HEK293 (cell line): Measurements from ENCODE around the gene DSC1.

Experiments used
- KLF10 ChIP-seq: fragments of 450-650 bp; IDR thresholded peaks from 2 replicates; pipeline ENCODE4 v1.5.1; 2018; ENCODE audit warnings: missing biosample characterization, mild to moderate bottlenecking, missing genetic modification characterization
- OSR2 ChIP-seq: fragments of 450-650 bp; formaldehyde crosslinking; IDR thresholded peaks from 2 replicates; pipeline ENCODE4 v1.5.1; 2016; ENCODE audit warnings: missing biosample characterization, missing genetic modification characterization
- ZFP3 ChIP-seq: fragments of 450-650 bp; formaldehyde crosslinking; IDR thresholded peaks from 2 replicates; pipeline ENCODE4 v1.5.1; 2016; ENCODE audit warnings: low read depth, missing biosample characterization, missing genetic modification characterization
- ZFP41 ChIP-seq: fragments of 450-650 bp; formaldehyde crosslinking; IDR thresholded peaks from 2 replicates; pipeline ENCODE4 v1.5.1; 2016; ENCODE audit warnings: missing biosample characterization, missing genetic modification characterization, borderline replicate concordance
- ZNF121 ChIP-seq: fragments of 450-650 bp; formaldehyde crosslinking; IDR thresholded peaks from 2 replicates; pipeline ENCODE4 v1.5.1; 2016; ENCODE audit warnings: missing biosample characterization, missing genetic modification characterization
- ZNF248 ChIP-seq: fragments of 450-650 bp; formaldehyde crosslinking; IDR thresholded peaks from 2 replicates; pipeline ENCODE4 v1.5.1; 2017; ENCODE audit warnings: missing biosample characterization, missing genetic modification characterization
- ZNF311 ChIP-seq: fragments of 450-650 bp; formaldehyde crosslinking; IDR thresholded peaks from 2 replicates; pipeline ENCODE4 v1.5.1; 2017; ENCODE audit warnings: missing biosample characterization, missing genetic modification characterization, borderline replicate concordance
- ZNF549 ChIP-seq: fragments of 450-650 bp; IDR thresholded peaks from 2 replicates; pipeline ENCODE4 v1.5.1; 2018; ENCODE audit warnings: missing biosample characterization, missing genetic modification characterization, mild to moderate bottlenecking, inconsistent platforms, moderate library complexity
- ZNF555 ChIP-seq: fragments of 450-650 bp; formaldehyde crosslinking; conservative IDR thresholded peaks from 2 replicates; pipeline ENCODE4 v1.5.1; 2017; ENCODE audit warnings: missing biosample characterization, mild to moderate bottlenecking, missing genetic modification characterization, inconsistent platforms
- ZNF701 ChIP-seq: fragments of 450-650 bp; formaldehyde crosslinking; IDR thresholded peaks from 2 replicates; pipeline ENCODE4 v1.5.1; 2016; ENCODE audit warnings: missing biosample characterization, missing genetic modification characterization
- ZNF776 ChIP-seq: fragments of 450-650 bp; formaldehyde crosslinking; IDR thresholded peaks from 2 replicates; pipeline ENCODE4 v1.5.0; 2017; ENCODE audit warnings: missing biosample characterization, missing genetic modification characterization, borderline replicate concordance
- ZNF792 ChIP-seq: fragments of 450-650 bp; formaldehyde crosslinking; IDR thresholded peaks from 2 replicates; pipeline ENCODE4 v1.5.1; 2016; ENCODE audit warnings: missing biosample characterization, missing genetic modification characterization
- TF ChIP-seq, protein P1 (sequence below): fragments of 450-650 bp; formaldehyde crosslinking; IDR thresholded peaks from 2 replicates; pipeline ENCODE4 v1.5.1; 2016; ENCODE audit warnings: missing biosample characterization, missing genetic modification characterization
- TF ChIP-seq, protein P2 (sequence below): fragments of 450-650 bp; formaldehyde crosslinking; IDR thresholded peaks from 2 replicates; pipeline ENCODE4 v1.5.1; 2017; ENCODE audit warnings: missing biosample characterization, missing genetic modification characterization
- TF ChIP-seq, protein P3 (sequence below): fragments of 450-650 bp; formaldehyde crosslinking; IDR thresholded peaks from 2 replicates; pipeline ENCODE4 v1.5.1; 2017; ENCODE audit warnings: missing biosample characterization, missing genetic modification characterization
- TF ChIP-seq, protein P4 (sequence below): fragments of 450-650 bp; formaldehyde crosslinking; IDR thresholded peaks from 2 replicates; pipeline ENCODE4 v1.5.1; 2016; ENCODE audit warnings: missing biosample characterization, missing genetic modification characterization
- TF ChIP-seq, protein P5 (sequence below): fragments of 450-650 bp; formaldehyde crosslinking; IDR thresholded peaks from 2 replicates; pipeline ENCODE4 v1.5.0; 2017; ENCODE audit warnings: missing biosample characterization, missing genetic modification characterization, borderline replicate concordance
- TF ChIP-seq, protein P6 (sequence below): fragments of 450-650 bp; formaldehyde crosslinking; IDR thresholded peaks from 2 replicates; pipeline ENCODE4 v1.5.1; 2017; ENCODE audit warnings: missing biosample characterization, missing genetic modification characterization
- TF ChIP-seq, protein P7 (sequence below): sonication (generic); formaldehyde crosslinking; IDR thresholded peaks from 2 replicates; pipeline ENCODE4 v1.8.1; 2022; ENCODE audit warnings: mild to moderate bottlenecking, moderate library complexity, missing genetic modification reagents
- TF ChIP-seq, protein P8 (sequence below): fragments of 450-650 bp; formaldehyde crosslinking; IDR thresholded peaks from 2 replicates; pipeline ENCODE4 v1.5.1; 2017; ENCODE audit warnings: missing biosample characterization, missing genetic modification characterization

Gene DSC1

DNA sequence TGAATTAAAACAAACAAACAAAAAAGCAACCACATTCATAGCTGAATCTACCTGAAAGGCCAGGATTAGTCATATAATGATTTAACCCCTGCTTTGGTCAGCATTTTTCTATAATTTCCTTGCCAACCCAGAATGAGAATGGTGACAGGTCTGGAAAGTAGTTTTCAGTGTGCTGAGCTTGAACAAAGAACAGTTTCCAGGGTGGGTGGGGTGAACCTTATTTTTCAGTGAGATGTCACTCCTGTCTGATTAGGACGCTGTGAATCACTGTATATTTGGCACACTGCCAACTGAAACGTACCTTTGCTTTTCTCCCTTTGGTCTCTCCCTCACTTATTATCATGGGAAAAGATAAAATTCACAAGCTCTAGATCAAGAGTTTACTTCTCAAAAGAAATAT is 35.0 kb upstream of the DSC1 start (continued):
- TF ChIP-seq, protein P1, sequence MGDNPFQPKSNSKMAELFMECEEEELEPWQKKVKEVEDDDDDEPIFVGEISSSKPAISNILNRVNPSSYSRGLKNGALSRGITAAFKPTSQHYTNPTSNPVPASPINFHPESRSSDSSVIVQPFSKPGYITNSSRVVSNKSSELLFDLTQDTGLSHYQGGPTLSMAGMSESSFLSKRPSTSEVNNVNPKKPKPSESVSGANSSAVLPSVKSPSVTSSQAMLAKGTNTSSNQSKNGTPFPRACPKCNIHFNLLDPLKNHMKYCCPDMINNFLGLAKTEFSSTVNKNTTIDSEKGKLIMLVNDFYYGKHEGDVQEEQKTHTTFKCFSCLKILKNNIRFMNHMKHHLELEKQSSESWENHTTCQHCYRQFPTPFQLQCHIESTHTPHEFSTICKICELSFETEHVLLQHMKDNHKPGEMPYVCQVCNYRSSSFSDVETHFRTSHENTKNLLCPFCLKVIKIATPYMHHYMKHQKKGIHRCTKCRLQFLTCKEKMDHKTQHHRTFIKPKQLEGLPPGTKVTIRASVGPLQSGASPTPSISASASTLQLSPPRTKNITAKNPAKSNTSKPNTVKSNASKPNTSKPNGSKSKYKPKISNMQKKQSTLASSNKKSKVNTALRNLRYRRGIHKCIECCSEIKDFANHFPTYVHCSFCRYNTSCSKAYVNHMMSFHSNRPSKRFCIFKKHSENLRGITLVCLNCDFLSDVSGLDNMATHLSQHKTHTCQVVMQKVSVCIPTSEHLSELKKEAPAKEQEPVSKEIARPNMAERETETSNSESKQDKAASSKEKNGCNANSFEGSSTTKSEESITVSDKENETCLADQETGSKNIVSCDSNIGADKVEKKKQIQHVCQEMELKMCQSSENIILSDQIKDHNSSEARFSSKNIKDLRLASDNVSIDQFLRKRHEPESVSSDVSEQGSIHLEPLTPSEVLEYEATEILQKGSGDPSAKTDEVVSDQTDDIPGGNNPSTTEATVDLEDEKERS, result no peak
- TF ChIP-seq, protein P2, sequence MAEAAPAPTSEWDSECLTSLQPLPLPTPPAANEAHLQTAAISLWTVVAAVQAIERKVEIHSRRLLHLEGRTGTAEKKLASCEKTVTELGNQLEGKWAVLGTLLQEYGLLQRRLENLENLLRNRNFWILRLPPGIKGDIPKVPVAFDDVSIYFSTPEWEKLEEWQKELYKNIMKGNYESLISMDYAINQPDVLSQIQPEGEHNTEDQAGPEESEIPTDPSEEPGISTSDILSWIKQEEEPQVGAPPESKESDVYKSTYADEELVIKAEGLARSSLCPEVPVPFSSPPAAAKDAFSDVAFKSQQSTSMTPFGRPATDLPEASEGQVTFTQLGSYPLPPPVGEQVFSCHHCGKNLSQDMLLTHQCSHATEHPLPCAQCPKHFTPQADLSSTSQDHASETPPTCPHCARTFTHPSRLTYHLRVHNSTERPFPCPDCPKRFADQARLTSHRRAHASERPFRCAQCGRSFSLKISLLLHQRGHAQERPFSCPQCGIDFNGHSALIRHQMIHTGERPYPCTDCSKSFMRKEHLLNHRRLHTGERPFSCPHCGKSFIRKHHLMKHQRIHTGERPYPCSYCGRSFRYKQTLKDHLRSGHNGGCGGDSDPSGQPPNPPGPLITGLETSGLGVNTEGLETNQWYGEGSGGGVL (tag by site-specific recombination), result no peak
- no peak for TF ChIP-seq ZNF311 (tag by site-specific recombination)
- TF ChIP-seq ZNF555 (tag by site-specific recombination), result no peak
- no peak for TF ChIP-seq ZFP41
- no peak for TF ChIP-seq ZNF701
- no peak for TF ChIP-seq ZNF248 (tag by site-specific recombination)
- TF ChIP-seq KLF10 (tag by site-specific recombination), result peak; percentile 64; the same call in 1 of the 2 replicates
- TF ChIP-seq ZNF121 (tag by site-specific recombination), result no peak
- TF ChIP-seq, protein P3, sequence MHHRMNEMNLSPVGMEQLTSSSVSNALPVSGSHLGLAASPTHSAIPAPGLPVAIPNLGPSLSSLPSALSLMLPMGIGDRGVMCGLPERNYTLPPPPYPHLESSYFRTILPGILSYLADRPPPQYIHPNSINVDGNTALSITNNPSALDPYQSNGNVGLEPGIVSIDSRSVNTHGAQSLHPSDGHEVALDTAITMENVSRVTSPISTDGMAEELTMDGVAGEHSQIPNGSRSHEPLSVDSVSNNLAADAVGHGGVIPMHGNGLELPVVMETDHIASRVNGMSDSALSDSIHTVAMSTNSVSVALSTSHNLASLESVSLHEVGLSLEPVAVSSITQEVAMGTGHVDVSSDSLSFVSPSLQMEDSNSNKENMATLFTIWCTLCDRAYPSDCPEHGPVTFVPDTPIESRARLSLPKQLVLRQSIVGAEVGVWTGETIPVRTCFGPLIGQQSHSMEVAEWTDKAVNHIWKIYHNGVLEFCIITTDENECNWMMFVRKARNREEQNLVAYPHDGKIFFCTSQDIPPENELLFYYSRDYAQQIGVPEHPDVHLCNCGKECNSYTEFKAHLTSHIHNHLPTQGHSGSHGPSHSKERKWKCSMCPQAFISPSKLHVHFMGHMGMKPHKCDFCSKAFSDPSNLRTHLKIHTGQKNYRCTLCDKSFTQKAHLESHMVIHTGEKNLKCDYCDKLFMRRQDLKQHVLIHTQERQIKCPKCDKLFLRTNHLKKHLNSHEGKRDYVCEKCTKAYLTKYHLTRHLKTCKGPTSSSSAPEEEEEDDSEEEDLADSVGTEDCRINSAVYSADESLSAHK (tag by site-specific recombination), result peak; percentile 99
- TF ChIP-seq ZFP3 (tag by site-specific recombination), result no peak
- TF ChIP-seq, protein P4, sequence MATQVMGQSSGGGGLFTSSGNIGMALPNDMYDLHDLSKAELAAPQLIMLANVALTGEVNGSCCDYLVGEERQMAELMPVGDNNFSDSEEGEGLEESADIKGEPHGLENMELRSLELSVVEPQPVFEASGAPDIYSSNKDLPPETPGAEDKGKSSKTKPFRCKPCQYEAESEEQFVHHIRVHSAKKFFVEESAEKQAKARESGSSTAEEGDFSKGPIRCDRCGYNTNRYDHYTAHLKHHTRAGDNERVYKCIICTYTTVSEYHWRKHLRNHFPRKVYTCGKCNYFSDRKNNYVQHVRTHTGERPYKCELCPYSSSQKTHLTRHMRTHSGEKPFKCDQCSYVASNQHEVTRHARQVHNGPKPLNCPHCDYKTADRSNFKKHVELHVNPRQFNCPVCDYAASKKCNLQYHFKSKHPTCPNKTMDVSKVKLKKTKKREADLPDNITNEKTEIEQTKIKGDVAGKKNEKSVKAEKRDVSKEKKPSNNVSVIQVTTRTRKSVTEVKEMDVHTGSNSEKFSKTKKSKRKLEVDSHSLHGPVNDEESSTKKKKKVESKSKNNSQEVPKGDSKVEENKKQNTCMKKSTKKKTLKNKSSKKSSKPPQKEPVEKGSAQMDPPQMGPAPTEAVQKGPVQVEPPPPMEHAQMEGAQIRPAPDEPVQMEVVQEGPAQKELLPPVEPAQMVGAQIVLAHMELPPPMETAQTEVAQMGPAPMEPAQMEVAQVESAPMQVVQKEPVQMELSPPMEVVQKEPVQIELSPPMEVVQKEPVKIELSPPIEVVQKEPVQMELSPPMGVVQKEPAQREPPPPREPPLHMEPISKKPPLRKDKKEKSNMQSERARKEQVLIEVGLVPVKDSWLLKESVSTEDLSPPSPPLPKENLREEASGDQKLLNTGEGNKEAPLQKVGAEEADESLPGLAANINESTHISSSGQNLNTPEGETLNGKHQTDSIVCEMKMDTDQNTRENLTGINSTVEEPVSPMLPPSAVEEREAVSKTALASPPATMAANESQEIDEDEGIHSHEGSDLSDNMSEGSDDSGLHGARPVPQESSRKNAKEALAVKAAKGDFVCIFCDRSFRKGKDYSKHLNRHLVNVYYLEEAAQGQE (tag by site-specific recombination), result no peak
- TF ChIP-seq, protein P5, sequence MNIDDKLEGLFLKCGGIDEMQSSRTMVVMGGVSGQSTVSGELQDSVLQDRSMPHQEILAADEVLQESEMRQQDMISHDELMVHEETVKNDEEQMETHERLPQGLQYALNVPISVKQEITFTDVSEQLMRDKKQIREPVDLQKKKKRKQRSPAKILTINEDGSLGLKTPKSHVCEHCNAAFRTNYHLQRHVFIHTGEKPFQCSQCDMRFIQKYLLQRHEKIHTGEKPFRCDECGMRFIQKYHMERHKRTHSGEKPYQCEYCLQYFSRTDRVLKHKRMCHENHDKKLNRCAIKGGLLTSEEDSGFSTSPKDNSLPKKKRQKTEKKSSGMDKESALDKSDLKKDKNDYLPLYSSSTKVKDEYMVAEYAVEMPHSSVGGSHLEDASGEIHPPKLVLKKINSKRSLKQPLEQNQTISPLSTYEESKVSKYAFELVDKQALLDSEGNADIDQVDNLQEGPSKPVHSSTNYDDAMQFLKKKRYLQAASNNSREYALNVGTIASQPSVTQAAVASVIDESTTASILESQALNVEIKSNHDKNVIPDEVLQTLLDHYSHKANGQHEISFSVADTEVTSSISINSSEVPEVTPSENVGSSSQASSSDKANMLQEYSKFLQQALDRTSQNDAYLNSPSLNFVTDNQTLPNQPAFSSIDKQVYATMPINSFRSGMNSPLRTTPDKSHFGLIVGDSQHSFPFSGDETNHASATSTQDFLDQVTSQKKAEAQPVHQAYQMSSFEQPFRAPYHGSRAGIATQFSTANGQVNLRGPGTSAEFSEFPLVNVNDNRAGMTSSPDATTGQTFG (tag by site-specific recombination), result no peak
- TF ChIP-seq, protein P6, sequence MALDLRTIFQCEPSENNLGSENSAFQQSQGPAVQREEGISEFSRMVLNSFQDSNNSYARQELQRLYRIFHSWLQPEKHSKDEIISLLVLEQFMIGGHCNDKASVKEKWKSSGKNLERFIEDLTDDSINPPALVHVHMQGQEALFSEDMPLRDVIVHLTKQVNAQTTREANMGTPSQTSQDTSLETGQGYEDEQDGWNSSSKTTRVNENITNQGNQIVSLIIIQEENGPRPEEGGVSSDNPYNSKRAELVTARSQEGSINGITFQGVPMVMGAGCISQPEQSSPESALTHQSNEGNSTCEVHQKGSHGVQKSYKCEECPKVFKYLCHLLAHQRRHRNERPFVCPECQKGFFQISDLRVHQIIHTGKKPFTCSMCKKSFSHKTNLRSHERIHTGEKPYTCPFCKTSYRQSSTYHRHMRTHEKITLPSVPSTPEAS, result no peak
- TF ChIP-seq, protein P7, sequence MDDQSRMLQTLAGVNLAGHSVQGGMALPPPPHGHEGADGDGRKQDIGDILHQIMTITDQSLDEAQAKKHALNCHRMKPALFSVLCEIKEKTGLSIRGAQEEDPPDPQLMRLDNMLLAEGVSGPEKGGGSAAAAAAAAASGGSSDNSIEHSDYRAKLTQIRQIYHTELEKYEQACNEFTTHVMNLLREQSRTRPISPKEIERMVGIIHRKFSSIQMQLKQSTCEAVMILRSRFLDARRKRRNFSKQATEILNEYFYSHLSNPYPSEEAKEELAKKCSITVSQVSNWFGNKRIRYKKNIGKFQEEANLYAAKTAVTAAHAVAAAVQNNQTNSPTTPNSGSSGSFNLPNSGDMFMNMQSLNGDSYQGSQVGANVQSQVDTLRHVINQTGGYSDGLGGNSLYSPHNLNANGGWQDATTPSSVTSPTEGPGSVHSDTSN, result no peak
- TF ChIP-seq ZNF792 (tag by site-specific recombination), result no peak
- TF ChIP-seq, protein P8, sequence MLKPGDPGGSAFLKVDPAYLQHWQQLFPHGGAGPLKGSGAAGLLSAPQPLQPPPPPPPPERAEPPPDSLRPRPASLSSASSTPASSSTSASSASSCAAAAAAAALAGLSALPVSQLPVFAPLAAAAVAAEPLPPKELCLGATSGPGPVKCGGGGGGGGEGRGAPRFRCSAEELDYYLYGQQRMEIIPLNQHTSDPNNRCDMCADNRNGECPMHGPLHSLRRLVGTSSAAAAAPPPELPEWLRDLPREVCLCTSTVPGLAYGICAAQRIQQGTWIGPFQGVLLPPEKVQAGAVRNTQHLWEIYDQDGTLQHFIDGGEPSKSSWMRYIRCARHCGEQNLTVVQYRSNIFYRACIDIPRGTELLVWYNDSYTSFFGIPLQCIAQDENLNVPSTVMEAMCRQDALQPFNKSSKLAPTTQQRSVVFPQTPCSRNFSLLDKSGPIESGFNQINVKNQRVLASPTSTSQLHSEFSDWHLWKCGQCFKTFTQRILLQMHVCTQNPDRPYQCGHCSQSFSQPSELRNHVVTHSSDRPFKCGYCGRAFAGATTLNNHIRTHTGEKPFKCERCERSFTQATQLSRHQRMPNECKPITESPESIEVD (tag by site-specific recombination), result peak; percentile 52
- TF ChIP-seq ZNF549 (tag by site-specific recombination), result no peak; the same call in 1 of the 2 replicates
- 0 out of 2 replicates have a peak, but pooled peaks have one; percentile 85 for TF ChIP-seq ZNF776 (tag by site-specific recombination)
- TF ChIP-seq OSR2 (tag by site-specific recombination), result no peak
